IMR-90 (cell line): Measurements from ENCODE around the gene TCF7.

Source experiments
- CEBPB ChIP-seq: IDR thresholded peaks from 2 replicates; pipeline ENCODE4 v1.6.1; 2012; ENCODE audit warnings: low read depth, low read length, improper control_type of control experiment
- CHD1 ChIP-seq: IDR thresholded peaks from 2 replicates; pipeline ENCODE4 v1.6.1; 2012; ENCODE audit warnings: low read depth, low read length, improper control_type of control experiment
- CTCF ChIP-seq: conservative IDR thresholded peaks from 2 replicates; pipeline ENCODE4 v1.5.1; 2012; ENCODE audit warnings: mild to moderate bottlenecking, low read depth, low read length, improper control_type of control experiment
- FOS ChIP-seq: fragments of 150-350 bp; IDR thresholded peaks from 2 replicates; pipeline ENCODE4 v1.6.1; 2016; ENCODE audit warnings: low read depth, low read length
- MAFK ChIP-seq: IDR thresholded peaks from 2 replicates; pipeline ENCODE4 v1.6.1; 2012; ENCODE audit warnings: low read depth, low read length, improper control_type of control experiment
- MAZ ChIP-seq: IDR thresholded peaks from 2 replicates; pipeline ENCODE4 v1.6.1; 2012; ENCODE audit warnings: low read depth, mild to moderate bottlenecking, low read length, improper control_type of control experiment, moderate library complexity, borderline replicate concordance
- MXI1 ChIP-seq: IDR thresholded peaks from 2 replicates; pipeline ENCODE4 v1.6.1; 2012; ENCODE audit warnings: low read depth, mild to moderate bottlenecking, low read length, moderate library complexity, borderline replicate concordance
- NFE2L2 ChIP-seq: fragments of 150-350 bp; IDR thresholded peaks from 2 replicates; pipeline ENCODE4 v1.6.1; 2016; ENCODE audit warnings: low read depth, mild to moderate bottlenecking, low read length
- POLR2A ChIP-seq: IDR thresholded peaks from 2 replicates; pipeline ENCODE4 v1.6.1; 2012; ENCODE audit warnings: mild to moderate bottlenecking, low read depth, low read length
- RAD21 ChIP-seq: IDR thresholded peaks from 2 replicates; pipeline ENCODE4 v1.6.1; 2012; ENCODE audit warnings: low read length, improper control_type of control experiment
- RCOR1 ChIP-seq: IDR thresholded peaks from 2 replicates; pipeline ENCODE4 v1.6.1; 2012; ENCODE audit warnings: mild to moderate bottlenecking, low read length, improper control_type of control experiment; ENCODE audit not compliant: insufficient replicate concordance
- RFX5 ChIP-seq: IDR thresholded peaks from 2 replicates; pipeline ENCODE4 v1.8.0; 2012; ENCODE audit warnings: low read depth, mild to moderate bottlenecking, low read length, moderate library complexity
- SMC3 ChIP-seq: fragments of 150-350 bp; IDR thresholded peaks from 2 replicates; pipeline ENCODE4 v1.6.1; 2016; ENCODE audit warnings: low read depth, mild to moderate bottlenecking, antibody characterized with exemption, low read length, moderate library complexity
- USF2 ChIP-seq: fragments of 150-350 bp; IDR thresholded peaks from 2 replicates; pipeline ENCODE4 v1.6.1; 2017; ENCODE audit warnings: mild to moderate bottlenecking, antibody characterized with exemption, low read length, low read depth

GRCh38 chr5:134085411-134085810, 29.1 kb upstream of the TCF7 start:
- no peak for TF ChIP-seq CEBPB
- no peak for TF ChIP-seq NFE2L2
- no peak for TF ChIP-seq RAD21
- no peak for TF ChIP-seq MAFK
- TF ChIP-seq POLR2A = no peak
- no peak for TF ChIP-seq CTCF
- no peak for TF ChIP-seq SMC3
- TF ChIP-seq FOS = no peak
- no peak for TF ChIP-seq RCOR1
- no peak for TF ChIP-seq CHD1
- no peak for TF ChIP-seq RFX5
- no peak for TF ChIP-seq MAZ
- TF ChIP-seq USF2 = no peak
- no peak for TF ChIP-seq MXI1
